IMR-90 (cell line): ENCODE measurements around the gene ECI2. TPM values are rescaled to one million over a fixed set of nuclear protein-coding genes. Genes with fewer than 3 reads are reported as not detected.

ENCODE experiments used
- ATAC-seq: fragments of 200-7000 bp; cut with Tn5 transposase; 2 replicates; pipeline ENCODE4 v1.9.1; 2020; ENCODE audit warnings: low read depth, mild to moderate bottlenecking, moderate library complexity
- BruUV-seq: library from RNA; stranded (reverse); fragments of 400-500 nt; replicated peaks from 2 replicates; lab custom pipeline; 2021; lab: Mats Ljungman, UMichigan
- CTCF ChIA-PET: fragments of 300-600 bp; formaldehyde crosslinking; extraction: SDS; loops from one replicate; lab custom pipeline; 2021; ENCODE audit warnings: antibody characterized with exemption; lab: Yijun Ruan, JAX
- POLR2A ChIA-PET: fragments of 300-600 bp; sonication (Branson Sonifier 250); formaldehyde crosslinking; loops from one replicate; lab custom pipeline; 2022; ENCODE audit warnings: antibody characterized with exemption; ENCODE audit not compliant: unreplicated experiment; lab: Charles Lee
- DNase-seq: peaks from one replicate; pipeline ENCODE4 v3.0.0; 2013
- H2AFZ ChIP-seq: replicated peaks from 2 replicates; pipeline ENCODE3; 2013; ENCODE audit warnings: low read length, mild to moderate bottlenecking; ENCODE audit not compliant: poor library complexity
- H2AK5ac ChIP-seq: 2 replicates; pipeline ENCODE4 v1.6.1; 2013; ENCODE audit warnings: low read depth, low read length, inconsistent platforms
- H2AK9ac ChIP-seq: replicated peaks from 2 replicates; pipeline ENCODE3; 2013; ENCODE audit warnings: mild to moderate bottlenecking, low read depth, low read length, moderate library complexity; ENCODE audit not compliant: poor library complexity
- H2BK120ac ChIP-seq: 2 replicates; pipeline ENCODE4 v1.6.1; 2013; ENCODE audit warnings: low read depth, low read length, inconsistent platforms
- H2BK15ac ChIP-seq: 3 replicates; pipeline ENCODE4 v1.6.1; 2013; ENCODE audit warnings: low read depth, low read length, inconsistent platforms
- H2BK20ac ChIP-seq: 2 replicates; pipeline ENCODE4 v1.6.1; 2013; ENCODE audit warnings: low read depth, mild to moderate bottlenecking, inconsistent platforms, low read length, moderate library complexity
- H2BK5ac ChIP-seq: 2 replicates; pipeline ENCODE4 v1.6.1; 2013; ENCODE audit warnings: mild to moderate bottlenecking, low read depth, low read length, inconsistent platforms; ENCODE audit not compliant: poor library complexity, severe bottlenecking
- H3K14ac ChIP-seq: replicated peaks from 2 replicates; pipeline ENCODE4 v1.6.1; 2013; ENCODE audit warnings: low read depth, low read length, inconsistent platforms
- H3K18ac ChIP-seq: 2 replicates; pipeline ENCODE4 v1.6.1; 2013; ENCODE audit warnings: low read depth, low read length, control low read depth
- H3K23ac ChIP-seq: 2 replicates; pipeline ENCODE4 v1.6.1; 2013; ENCODE audit warnings: low read depth, low read length, inconsistent platforms
- H3K27ac ChIP-seq: 2 replicates; pipeline ENCODE4 v1.5.1; 2013; ENCODE audit warnings: mild to moderate bottlenecking, control low read depth, low read length; ENCODE audit not compliant: insufficient read depth
- H3K27me3 ChIP-seq: 2 replicates; pipeline ENCODE4 v1.6.1; 2013; ENCODE audit warnings: low read length; ENCODE audit not compliant: control insufficient read depth, insufficient read depth
- H3K36me3 ChIP-seq: 2 replicates; pipeline ENCODE4 v1.6.1; 2013; ENCODE audit warnings: low read length, mixed read lengths; ENCODE audit not compliant: control insufficient read depth, insufficient read depth
- H3K4ac ChIP-seq: 2 replicates; pipeline ENCODE4 v1.6.1; 2013; ENCODE audit warnings: low read depth, low read length, inconsistent platforms
- H3K4me1 ChIP-seq: 2 replicates; pipeline ENCODE4 v1.6.1; 2013; ENCODE audit warnings: low read length, mixed read lengths; ENCODE audit not compliant: control insufficient read depth, insufficient read depth
- H3K4me2 ChIP-seq: 2 replicates; pipeline ENCODE4 v1.6.1; 2013; ENCODE audit warnings: low read depth, mild to moderate bottlenecking, control low read depth, low read length, moderate library complexity
- H3K4me3 ChIP-seq: 2 replicates; pipeline ENCODE4 v1.5.1; 2013; ENCODE audit warnings: low read depth, mild to moderate bottlenecking, control low read depth, low read length, moderate library complexity; ENCODE audit not compliant: insufficient read depth
- H3K56ac ChIP-seq: 2 replicates; pipeline ENCODE4 v1.6.1; 2013; ENCODE audit warnings: low read length, inconsistent platforms; ENCODE audit not compliant: insufficient read depth; ENCODE audit errors: extremely low read depth
- H3K79me1 ChIP-seq, 2 experiments: 2 replicates each; pipeline ENCODE4 v1.6.1; 2013; ENCODE audit warnings: low read length in 2 of 2, inconsistent platforms in 1 of 2, low read depth in 1 of 2
- H3K9ac ChIP-seq: 2 replicates; pipeline ENCODE4 v1.6.1; 2013; ENCODE audit warnings: low read depth, low read length, control low read depth
- H3K9me1 ChIP-seq: 2 replicates; pipeline ENCODE4 v1.6.1; 2013; ENCODE audit warnings: low read length, inconsistent platforms; ENCODE audit not compliant: insufficient read depth
- H3K9me3 ChIP-seq: 2 replicates; pipeline ENCODE4 v1.6.1; 2013; ENCODE audit warnings: low read length; ENCODE audit not compliant: control insufficient read depth, insufficient read depth
- H4K20me1 ChIP-seq: 2 replicates; pipeline ENCODE4 v1.6.1; 2013; ENCODE audit warnings: low read length, inconsistent platforms; ENCODE audit not compliant: insufficient read depth
- H4K5ac ChIP-seq: 2 replicates; pipeline ENCODE4 v1.6.1; 2013; ENCODE audit warnings: mild to moderate bottlenecking, low read depth, low read length, control low read depth
- H4K8ac ChIP-seq, 2 experiments: 2 replicates each; pipeline ENCODE4 v1.6.1; 2013; ENCODE audit warnings: low read depth in 2 of 2, low read length in 2 of 2, control low read depth in 1 of 2, inconsistent platforms in 1 of 2
- H4K91ac ChIP-seq: 2 replicates; pipeline ENCODE4 v1.6.1; 2013; ENCODE audit warnings: low read depth, low read length, inconsistent platforms; ENCODE audit not compliant: insufficient read depth
- CHD1 ChIP-seq: IDR thresholded peaks from 2 replicates; pipeline ENCODE4 v1.6.1; 2012; ENCODE audit warnings: low read depth, low read length, improper control_type of control experiment
- CTCF ChIP-seq: conservative IDR thresholded peaks from 2 replicates; pipeline ENCODE4 v1.5.1; 2012; ENCODE audit warnings: mild to moderate bottlenecking, low read depth, low read length, improper control_type of control experiment
- MAZ ChIP-seq: IDR thresholded peaks from 2 replicates; pipeline ENCODE4 v1.6.1; 2012; ENCODE audit warnings: low read depth, mild to moderate bottlenecking, low read length, improper control_type of control experiment, moderate library complexity, borderline replicate concordance
- SMC3 ChIP-seq: fragments of 150-350 bp; IDR thresholded peaks from 2 replicates; pipeline ENCODE4 v1.6.1; 2016; ENCODE audit warnings: low read depth, mild to moderate bottlenecking, antibody characterized with exemption, low read length, moderate library complexity
- WGBS, 2 experiments: methylation state at CpG; one replicate each; pipeline versions ENCODE4 v1.1.5 to v1.1.7; 2013; ENCODE audit warnings: missing lambda C conversion rate in 2 of 2; ENCODE audit not compliant: insufficient read length in 1 of 2; ENCODE audit errors: extremely low coverage in 2 of 2; 5-methylcytosine and 5-hydroxymethylcytosine counted together
- dilution Hi-C: fragments of 300-500 bp; cut with HindIII; formaldehyde crosslinking; loops from one replicate; pipeline ENCODE4 v1.14.3; 2018; ENCODE audit warnings: low sequenced_read_pairs; ENCODE audit not compliant: unreplicated experiment
- in situ Hi-C: fragments of 300-500 bp; cut with MboI; formaldehyde crosslinking; loops from 3 replicates; pipeline ENCODE4 v1.14.3; 2019; ENCODE audit warnings: low sequenced_read_pairs, inconsistent platforms, mixed read lengths
- intact Hi-C: fragments of 100-400 bp; cut with micrococcal nuclease; formaldehyde crosslinking; loops from 2 replicates; pipeline ENCODE4 v1.10.0; 2022
- polyA plus RNA-seq, 3 experiments: library from polyadenylated mRNA; depleted of rRNA; stranded (reverse); fragments of >200 nt; gene quantifications; 2 replicates each; pipeline ENCODE4 v1.2.3, GENCODE V29; 2012; ENCODE audit warnings: low replicate concordance in 1 of 3
- total RNA-seq: library from RNA; depleted of rRNA; stranded (reverse); fragments of >200 nt; gene quantifications from 2 replicates; pipeline ENCODE4 v1.2.3, GENCODE V29; 2012

The ECI2 gene
- total and polyA plus RNA-seq, 2 of the 4 experiments (the other 2 are of a cell fraction), result 64.1 to 152 TPM

GRCh38 chr6:4138186-4138585, 2.8 kb upstream of the ECI2 start:
- no peak overlapping the region for H2AFZ ChIP-seq
- no peak overlapping the region for H2AK9ac ChIP-seq
- no peak overlapping the region for H3K18ac ChIP-seq
- dilution Hi-C loops (no loop called here), intact Hi-C loops (loop anchor here (5.0 to 10.0 kb wide), 2 partner anchors 81 to 217 kb away; no protein-coding TSS in a partner anchor), in situ Hi-C loops (no loop called here)
- no CpG with 5 or more reads among the region's 3 CpGs for WGBS, 2 experiments
- ChIA-PET CTCF (no interaction called here), POLR2A (no interaction called here)
- no peak overlapping the region for H2BK120ac ChIP-seq
- H2BK5ac ChIP-seq, result no peak overlapping the region
- no peak overlapping the region for H4K8ac ChIP-seq
- H3K27me3 ChIP-seq, result no peaks in the 10 kb centered on the region
- H2AK5ac ChIP-seq, result no peak overlapping the region
- no peaks in the 10 kb centered on the region for H3K9me3 ChIP-seq
- H2BK15ac ChIP-seq, result no peak overlapping the region
- peaks cover 4 to 23% of the 10 kb centered on the region in 2 experiments for H3K79me1 ChIP-seq
- no peak overlapping the region for H2BK20ac ChIP-seq
- no peak overlapping the region for H3K56ac ChIP-seq
- H3K4me1 ChIP-seq, result peaks cover 5% of the 10 kb centered on the region
- no peak overlapping the region for H4K5ac ChIP-seq
- no peak overlapping the region for H3K14ac ChIP-seq
- no peak overlapping the region for H3K4me2 ChIP-seq
- no peak overlapping the region for H3K4me3 ChIP-seq
- BruUV-seq, result no TSS peak
- no peak overlapping the region for H3K4ac ChIP-seq
- ATAC-seq, result no peak
- H4K20me1 ChIP-seq, result peaks cover 5% of the 10 kb centered on the region; the same call in 1 of the 2 replicates
- H3K9me1 ChIP-seq, result peaks cover 3% of the 10 kb centered on the region; the same call in 1 of the 2 replicates
- H3K9ac ChIP-seq, result no peak overlapping the region
- H3K36me3 ChIP-seq, result no peaks in the 10 kb centered on the region
- no peak for DNase-seq
- TF ChIP-seq SMC3 (no peak), MAZ (no peak), CHD1 (no peak), CTCF (no peak)
- no peak overlapping the region for H3K27ac ChIP-seq
- no peak overlapping the region for H3K23ac ChIP-seq
- H4K91ac ChIP-seq, result no peak overlapping the region
